PC-3 (cell line): ENCODE measurements around the gene TSHZ2. TPM values are rescaled to one million over a fixed set of nuclear protein-coding genes. Genes with fewer than 3 reads are reported as not detected.
A peak's percentile ranks its signal among the peaks of the same experiment; 100 is the strongest.

ENCODE experiments used
- ATAC-seq: fragments of 200-7000 bp; cut with Tn5 transposase; 2 replicates; pipeline ENCODE4 v1.9.1; 2020; ENCODE audit warnings: mild to moderate bottlenecking, moderate library complexity
- BruUV-seq: library from RNA; stranded (reverse); fragments of 400-500 nt; replicated peaks from 2 replicates; lab custom pipeline; 2021; lab: Mats Ljungman, UMichigan
- CTCF ChIA-PET: fragments of 300-600 bp; sonication (Branson Sonifier 250); formaldehyde crosslinking; loops from one replicate; lab custom pipeline; 2022; ENCODE audit warnings: antibody characterized with exemption; lab: Charles Lee
- POLR2A ChIA-PET: fragments of 300-600 bp; sonication (Branson Sonifier 250); formaldehyde crosslinking; loops from one replicate; lab custom pipeline; 2022; ENCODE audit warnings: antibody characterized with exemption; ENCODE audit not compliant: unreplicated experiment; lab: Charles Lee
- DNase-seq: peaks from one replicate; pipeline ENCODE4 v3.0.0-alpha.2; 2015
- H2AFZ ChIP-seq: fragments of 300-600 bp; sonication (generic); 2 replicates; pipeline ENCODE4 v1.6.0; 2016; ENCODE audit warnings: antibody characterized with exemption, low read length
- H3F3A ChIP-seq: fragments of 300-600 bp; sonication (generic); one replicate; pipeline ENCODE4 v1.6.0; 2017; ENCODE audit warnings: antibody characterized with exemption, low read length, control low read depth, mild to moderate bottlenecking; ENCODE audit not compliant: unreplicated experiment
- H3K27ac ChIP-seq: fragments of 300-600 bp; sonication (generic); 2 replicates; pipeline ENCODE4 v1.5.1; 2016; ENCODE audit warnings: mild to moderate bottlenecking, low read length
- H3K27me3 ChIP-seq: fragments of 300-600 bp; sonication (generic); 2 replicates; pipeline ENCODE4 v1.6.1; 2016; ENCODE audit warnings: low read length, mixed read lengths
- H3K36me3 ChIP-seq: fragments of 300-600 bp; sonication (generic); 2 replicates; pipeline ENCODE4 v1.6.1; 2016; ENCODE audit warnings: low read depth, mixed run types, low read length, mixed read lengths
- H3K4me1 ChIP-seq: fragments of 300-600 bp; sonication (generic); 2 replicates; pipeline ENCODE4 v1.5.1; 2016; ENCODE audit warnings: low read length; ENCODE audit not compliant: insufficient read depth
- H3K4me2 ChIP-seq: fragments of 300-600 bp; sonication (generic); 2 replicates; pipeline ENCODE4 v1.6.0; 2016; ENCODE audit warnings: low read length
- H3K4me3 ChIP-seq: fragments of 300-600 bp; sonication (generic); 2 replicates; pipeline ENCODE4 v1.5.1; 2016; ENCODE audit warnings: mild to moderate bottlenecking, low read length, mixed read lengths
- H3K79me2 ChIP-seq: fragments of 300-600 bp; sonication (generic); 2 replicates; pipeline ENCODE4 v1.6.1; 2017; ENCODE audit warnings: low read length, mixed read lengths
- H3K9ac ChIP-seq: fragments of 300-600 bp; sonication (generic); 2 replicates; pipeline ENCODE4 v1.6.0; 2016; ENCODE audit warnings: mild to moderate bottlenecking, low read length
- H3K9me2 ChIP-seq: fragments of 300-600 bp; sonication (generic); replicated peaks from 2 replicates; pipeline ENCODE4 v1.6.1; 2016; ENCODE audit warnings: mixed run types, low read length, mixed read lengths
- H3K9me3 ChIP-seq: fragments of 300-600 bp; sonication (generic); 2 replicates; pipeline ENCODE4 v1.6.1; 2016; ENCODE audit warnings: low read length, mixed read lengths
- H4K20me1 ChIP-seq: fragments of 300-600 bp; sonication (generic); 2 replicates; pipeline ENCODE4 v1.6.1; 2016; ENCODE audit warnings: low read length, mixed read lengths
- EZH2 ChIP-seq: fragments of 300-600 bp; sonication (generic); IDR thresholded peaks from one replicate; pipeline ENCODE4 v1.6.1; 2017; ENCODE audit warnings: antibody characterized with exemption, mild to moderate bottlenecking, low read length; ENCODE audit not compliant: unreplicated experiment
- EZH2phosphoT487 ChIP-seq: fragments of 300-600 bp; sonication (generic); IDR thresholded peaks from 2 replicates; pipeline ENCODE4 v1.6.1; 2018; ENCODE audit warnings: mild to moderate bottlenecking, antibody characterized with exemption, low read length, borderline replicate concordance
- intact Hi-C: fragments of 100-400 bp; cut with micrococcal nuclease; formaldehyde crosslinking; loops from 2 replicates; pipeline ENCODE4 v1.9.0; 2023
- total RNA-seq: library from RNA; depleted of rRNA; stranded (reverse); fragments of >200 nt; gene quantifications from 2 replicates; pipeline ENCODE4 v1.2.3, GENCODE V29; 2014
- TF ChIP-seq, protein P1 (sequence below): fragments of 300-600 bp; sonication (generic); conservative IDR thresholded peaks from 2 replicates; pipeline ENCODE4 v1.5.1; 2017; ENCODE audit warnings: antibody characterized with exemption, low read depth, mild to moderate bottlenecking, low read length

Gene TSHZ2
- total RNA-seq, 1 experiment from 2014 or later = not detected

DNA sequence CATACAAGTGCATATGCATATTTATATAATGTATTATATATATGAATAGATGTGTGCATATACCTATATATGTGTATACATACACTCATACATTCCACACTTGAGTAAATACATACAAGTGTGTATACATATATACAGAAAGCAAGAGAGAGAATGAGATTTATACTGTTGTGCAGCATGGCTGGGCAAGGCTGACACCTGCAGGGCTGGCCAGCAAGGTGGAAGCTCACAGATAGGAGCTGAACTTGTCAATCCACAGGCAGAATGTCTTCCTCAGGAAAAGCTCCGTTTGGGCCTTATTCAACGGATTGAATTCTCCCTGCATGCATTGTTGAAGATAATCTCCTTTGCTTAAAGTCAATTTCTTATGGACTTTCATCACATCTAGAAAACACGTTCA, 364.7 kb downstream of the TSHZ2 start:
- no peaks in the 10 kb centered on the region for H4K20me1 ChIP-seq
- ATAC-seq (no peak), DNase-seq (no peak)
- peaks cover 3% of the 10 kb centered on the region for H3K4me1 ChIP-seq
- intact Hi-C loops = no loop called here
- H3K36me3 ChIP-seq = no peaks in the 10 kb centered on the region
- TF ChIP-seq EZH2phosphoT487 = no peak
- TF ChIP-seq, protein P1, sequence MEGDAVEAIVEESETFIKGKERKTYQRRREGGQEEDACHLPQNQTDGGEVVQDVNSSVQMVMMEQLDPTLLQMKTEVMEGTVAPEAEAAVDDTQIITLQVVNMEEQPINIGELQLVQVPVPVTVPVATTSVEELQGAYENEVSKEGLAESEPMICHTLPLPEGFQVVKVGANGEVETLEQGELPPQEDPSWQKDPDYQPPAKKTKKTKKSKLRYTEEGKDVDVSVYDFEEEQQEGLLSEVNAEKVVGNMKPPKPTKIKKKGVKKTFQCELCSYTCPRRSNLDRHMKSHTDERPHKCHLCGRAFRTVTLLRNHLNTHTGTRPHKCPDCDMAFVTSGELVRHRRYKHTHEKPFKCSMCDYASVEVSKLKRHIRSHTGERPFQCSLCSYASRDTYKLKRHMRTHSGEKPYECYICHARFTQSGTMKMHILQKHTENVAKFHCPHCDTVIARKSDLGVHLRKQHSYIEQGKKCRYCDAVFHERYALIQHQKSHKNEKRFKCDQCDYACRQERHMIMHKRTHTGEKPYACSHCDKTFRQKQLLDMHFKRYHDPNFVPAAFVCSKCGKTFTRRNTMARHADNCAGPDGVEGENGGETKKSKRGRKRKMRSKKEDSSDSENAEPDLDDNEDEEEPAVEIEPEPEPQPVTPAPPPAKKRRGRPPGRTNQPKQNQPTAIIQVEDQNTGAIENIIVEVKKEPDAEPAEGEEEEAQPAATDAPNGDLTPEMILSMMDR = peak; percentile 18; the same call in 1 of the 2 replicates
- H3K27me3 ChIP-seq = peaks cover 36% of the 10 kb centered on the region
- ChIA-PET POLR2A (no interaction called here), CTCF (no interaction called here)
- H3F3A ChIP-seq = no peaks in the 10 kb centered on the region
- no peak overlapping the region for H3K4me2 ChIP-seq
- no peaks in the 10 kb centered on the region for H3K79me2 ChIP-seq
- no peak overlapping the region for H3K9ac ChIP-seq
- no peak overlapping the region for H3K4me3 ChIP-seq
- H3K27ac ChIP-seq = no peak overlapping the region
- H3K9me3 ChIP-seq = no peaks in the 10 kb centered on the region
- no peaks in the 10 kb centered on the region for H3K9me2 ChIP-seq
- no peak overlapping the region for H2AFZ ChIP-seq
- BruUV-seq = no TSS peak

DNA sequence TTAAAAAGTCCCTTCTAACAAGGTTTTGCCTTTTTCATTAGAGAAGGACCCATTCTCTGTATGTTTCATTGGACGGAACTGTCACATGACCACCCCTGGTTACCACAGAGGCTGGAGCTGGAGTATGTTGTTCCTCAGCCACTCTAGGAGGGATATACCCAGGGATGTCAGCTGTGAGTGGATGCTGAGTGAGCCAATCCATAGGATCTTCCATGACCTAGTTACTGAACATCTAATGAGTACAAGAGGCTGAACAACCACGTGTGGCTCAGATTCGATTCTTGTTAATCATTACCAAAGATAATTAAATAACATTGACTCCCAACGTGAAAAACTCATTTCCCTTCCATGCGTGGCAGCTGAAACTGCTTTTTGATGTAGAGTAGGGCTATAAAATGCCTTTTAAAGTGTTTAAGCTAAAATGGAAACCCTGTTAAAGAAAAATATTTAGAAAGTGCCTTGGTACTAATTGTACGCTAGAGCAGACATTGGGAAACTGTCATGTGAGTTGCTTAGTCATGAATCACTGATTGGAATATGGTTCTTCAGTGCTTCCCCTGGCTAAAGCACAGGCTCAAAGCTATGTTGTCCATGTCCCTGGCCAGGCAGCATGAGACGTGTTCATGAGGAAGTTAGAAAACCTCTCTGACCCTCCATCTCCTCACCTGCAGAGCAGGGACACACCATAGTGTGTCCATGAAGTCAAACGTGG, 365.4 kb downstream of the TSHZ2 start:
- H3K27me3 ChIP-seq = peaks cover 43% of the 10 kb centered on the region
- H3K9ac ChIP-seq = no peak overlapping the region
- no peaks in the 10 kb centered on the region for H3K9me3 ChIP-seq
- no peak overlapping the region for H3K27ac ChIP-seq
- no peak for TF ChIP-seq EZH2
- TF ChIP-seq EZH2phosphoT487 = no peak
- TF ChIP-seq, protein P1 = no peak
- H3K4me2 ChIP-seq = no peak overlapping the region
- H2AFZ ChIP-seq = no peak overlapping the region
- CTCF ChIA-PET = no interaction called here
- no peak for DNase-seq
- BruUV-seq = no TSS peak
- H3K9me2 ChIP-seq = no peaks in the 10 kb centered on the region
- no peak for ATAC-seq
- no peak overlapping the region for H3K4me3 ChIP-seq
- no peaks in the 10 kb centered on the region for H3K79me2 ChIP-seq
- H3K36me3 ChIP-seq = no peaks in the 10 kb centered on the region
- H4K20me1 ChIP-seq = no peaks in the 10 kb centered on the region
- no peaks in the 10 kb centered on the region for H3K4me1 ChIP-seq
- POLR2A ChIA-PET = no interaction called here
- H3F3A ChIP-seq = no peaks in the 10 kb centered on the region
- intact Hi-C loops = no loop called here

DNA sequence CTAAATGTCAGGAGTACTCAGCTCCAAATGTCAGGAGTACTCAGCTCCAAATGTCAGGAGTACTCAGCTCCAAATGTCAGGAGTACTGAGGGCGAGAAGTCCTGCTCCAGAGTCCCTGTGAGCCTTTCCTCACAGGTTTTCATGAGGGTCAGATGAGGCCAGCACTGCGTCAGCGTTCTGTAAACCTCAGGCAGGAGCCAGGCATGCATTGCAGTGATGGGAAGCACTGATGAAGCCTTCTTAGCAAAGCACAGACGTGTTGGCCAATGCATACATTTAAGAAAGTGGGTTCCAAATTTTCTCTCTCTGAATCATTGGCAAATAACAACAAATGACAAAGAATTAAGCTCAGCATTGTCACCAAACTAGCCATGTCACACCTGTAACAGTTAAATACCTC, 366.6 kb downstream of the TSHZ2 start:
- Histone ChIP-seq H2AFZ (no peak overlapping the region), H3K4me3 (no peak overlapping the region), H3K79me2 (no peaks in the 10 kb centered on the region), H3K4me2 (no peak overlapping the region), H3F3A (no peaks in the 10 kb centered on the region), H3K36me3 (no peaks in the 10 kb centered on the region), H4K20me1 (no peaks in the 10 kb centered on the region), H3K27ac (no peak overlapping the region), H3K4me1 (no peaks in the 10 kb centered on the region), H3K9me3 (no peaks in the 10 kb centered on the region), H3K9ac (no peak overlapping the region), H3K27me3 (peaks cover 45% of the 10 kb centered on the region), H3K9me2 (no peaks in the 10 kb centered on the region)
- ATAC-seq (no peak), DNase-seq (no peak)
- intact Hi-C loops = no loop called here
- no peak for TF ChIP-seq EZH2
- no peak for TF ChIP-seq EZH2phosphoT487
- TF ChIP-seq, protein P1 = no peak
- CTCF ChIA-PET = no interaction called here
- POLR2A ChIA-PET = no interaction called here
- BruUV-seq = no TSS peak
